Fibroblast of lung (primary cell): ENCODE results near the gene CDK6.

Source experiments
- EZH2 ChIP-seq: IDR thresholded peaks from 2 replicates; pipeline ENCODE4 v1.5.1; 2012; ENCODE audit warnings: low read length, control low read depth, mild to moderate bottlenecking; ENCODE audit errors: missing control alignments
- TF ChIP-seq, protein P1 (sequence below), 2 donors: IDR thresholded peaks in 1 of 2; conservative IDR thresholded peaks in 1 of 2; 1 replicate in 1 of 2; 2 replicates in 1 of 2; pipeline ENCODE4 v1.5.1; 2011 to 2012; ENCODE audit warnings: low read length in 2 of 2, control low read depth in 1 of 2, inconsistent platforms in 1 of 2, low read depth in 1 of 2, mild to moderate bottlenecking in 1 of 2

DNA sequence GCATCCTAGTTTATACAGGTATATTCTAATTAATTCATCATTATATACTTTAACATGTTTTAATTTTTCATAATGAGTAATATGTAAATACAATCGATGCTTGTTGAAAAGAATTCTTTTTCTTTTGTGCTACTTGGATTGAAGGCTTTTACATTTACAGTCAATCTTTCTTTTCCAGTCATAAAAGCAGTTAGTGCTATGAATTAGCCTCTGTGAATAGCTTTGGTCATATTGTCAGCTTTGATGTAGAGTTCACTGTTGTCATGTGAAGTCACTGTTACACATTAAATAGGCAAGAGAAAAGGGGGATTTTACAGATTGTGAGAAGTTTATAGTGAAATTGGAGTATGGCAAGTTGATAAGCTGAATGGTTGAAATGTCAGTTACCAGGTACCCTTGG, 142.9 kb downstream of the CDK6 start:
- TF ChIP-seq, protein P1, sequence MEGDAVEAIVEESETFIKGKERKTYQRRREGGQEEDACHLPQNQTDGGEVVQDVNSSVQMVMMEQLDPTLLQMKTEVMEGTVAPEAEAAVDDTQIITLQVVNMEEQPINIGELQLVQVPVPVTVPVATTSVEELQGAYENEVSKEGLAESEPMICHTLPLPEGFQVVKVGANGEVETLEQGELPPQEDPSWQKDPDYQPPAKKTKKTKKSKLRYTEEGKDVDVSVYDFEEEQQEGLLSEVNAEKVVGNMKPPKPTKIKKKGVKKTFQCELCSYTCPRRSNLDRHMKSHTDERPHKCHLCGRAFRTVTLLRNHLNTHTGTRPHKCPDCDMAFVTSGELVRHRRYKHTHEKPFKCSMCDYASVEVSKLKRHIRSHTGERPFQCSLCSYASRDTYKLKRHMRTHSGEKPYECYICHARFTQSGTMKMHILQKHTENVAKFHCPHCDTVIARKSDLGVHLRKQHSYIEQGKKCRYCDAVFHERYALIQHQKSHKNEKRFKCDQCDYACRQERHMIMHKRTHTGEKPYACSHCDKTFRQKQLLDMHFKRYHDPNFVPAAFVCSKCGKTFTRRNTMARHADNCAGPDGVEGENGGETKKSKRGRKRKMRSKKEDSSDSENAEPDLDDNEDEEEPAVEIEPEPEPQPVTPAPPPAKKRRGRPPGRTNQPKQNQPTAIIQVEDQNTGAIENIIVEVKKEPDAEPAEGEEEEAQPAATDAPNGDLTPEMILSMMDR (conservative IDR thresholded peaks at IDR 0.05 in 1 of 2, IDR thresholded peaks at IDR 0.05 in 1 of 2; ENCODE audit: low read depth in 1 of 2, low read length in 2 of 2), result no peak
- TF ChIP-seq EZH2, result no peak
